22Rv1 (cell line): ENCODE data around the gene REG4.

ENCODE experiments used
- H3K27ac ChIP-seq: fragments of 450-650 bp; 2 replicates; pipeline ENCODE4 v1.5.1; 2017
- CTCF ChIP-seq: fragments of 450-650 bp; IDR thresholded peaks from 2 replicates; pipeline ENCODE4 v1.5.1; 2017; ENCODE audit warnings: mild to moderate bottlenecking
- ZFX ChIP-seq: fragments of 450-650 bp; IDR thresholded peaks from 2 replicates; pipeline ENCODE4 v1.6.1; 2017; ENCODE audit warnings: antibody characterized with exemption, borderline replicate concordance

REG4 gene

GRCh38 chr1:119771016-119771415 is 40.2 kb downstream of the REG4 start:
- H3K27ac ChIP-seq = no peak overlapping the region
- TF ChIP-seq ZFX = no peak
- TF ChIP-seq CTCF = no peak

- peak within 1 kb of the TSS; percentile 94 for H3K27ac ChIP-seq
- TF ChIP-seq CTCF = no peak
- TF ChIP-seq ZFX = no peak
Observed at GRCh38 chr1:119768778-119769177, 42.5 kb downstream of the REG4 start, which contains the start of gene HMGCS2. Gene HMGCS2 (minus strand): TSS chr1:119768905. CDS start chr1:119768844, 61 bp downstream.

- TF ChIP-seq CTCF (no peak), ZFX (no peak)
Observed at GRCh38 chr1:119767486-119767885, 43.8 kb downstream of the REG4 start.

DNA sequence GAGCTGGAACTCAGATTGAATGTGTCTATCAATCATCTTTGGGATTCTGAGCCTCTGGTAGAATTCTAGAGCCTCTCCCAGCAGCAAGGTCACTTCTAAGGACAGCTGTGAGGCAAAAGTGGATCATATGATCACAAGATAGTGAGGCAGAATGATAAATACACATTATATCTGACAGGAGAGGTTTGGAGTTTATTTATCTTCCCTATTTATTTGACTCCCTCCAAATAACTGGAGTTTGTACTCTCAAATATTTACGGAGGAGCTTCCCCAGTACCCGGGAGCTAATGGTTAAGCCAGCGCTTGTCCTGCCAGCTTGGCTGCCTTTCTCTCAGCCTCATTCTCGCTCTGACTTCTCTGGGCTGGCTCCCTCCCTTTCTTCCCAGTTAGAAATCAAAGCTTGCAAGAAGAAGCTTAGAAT is 44.9 kb downstream of the REG4 start:
- peak overlapping the region; percentile 94 for H3K27ac ChIP-seq
- TF ChIP-seq CTCF = no peak
- no peak for TF ChIP-seq ZFX

More at GRCh38 chr1:119767486-119767885, 43.8 kb downstream of the REG4 start:
- H3K27ac ChIP-seq = peak overlapping the region; percentile 94

- H3K27ac ChIP-seq = peak overlapping the region; percentile 94
- TF ChIP-seq ZFX = no peak
- no peak for TF ChIP-seq CTCF
Observed at GRCh38 chr1:119764220-119764619, 47.0 kb downstream of the REG4 start.

DNA sequence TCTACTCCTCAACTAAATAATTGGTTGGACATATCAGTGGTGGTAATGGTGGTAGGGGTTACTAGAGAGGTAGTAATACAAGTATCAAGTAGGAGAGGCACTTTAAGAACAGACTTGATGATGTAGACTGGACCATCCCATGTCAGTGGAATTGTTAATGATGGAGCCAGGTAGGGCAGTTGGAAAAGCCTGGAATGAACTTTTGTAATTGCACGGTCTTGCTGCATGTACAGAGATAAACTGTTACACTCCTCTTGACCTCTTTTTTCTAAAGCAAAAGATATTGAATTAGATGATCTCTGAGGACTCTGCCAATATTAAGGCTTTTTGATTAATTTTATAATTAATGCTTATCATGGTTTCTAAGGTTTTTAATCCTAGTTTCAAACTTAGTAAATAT is 48.3 kb downstream of the REG4 start:
- no peak for TF ChIP-seq CTCF
- TF ChIP-seq ZFX = no peak
- H3K27ac ChIP-seq = no peak overlapping the region

DNA sequence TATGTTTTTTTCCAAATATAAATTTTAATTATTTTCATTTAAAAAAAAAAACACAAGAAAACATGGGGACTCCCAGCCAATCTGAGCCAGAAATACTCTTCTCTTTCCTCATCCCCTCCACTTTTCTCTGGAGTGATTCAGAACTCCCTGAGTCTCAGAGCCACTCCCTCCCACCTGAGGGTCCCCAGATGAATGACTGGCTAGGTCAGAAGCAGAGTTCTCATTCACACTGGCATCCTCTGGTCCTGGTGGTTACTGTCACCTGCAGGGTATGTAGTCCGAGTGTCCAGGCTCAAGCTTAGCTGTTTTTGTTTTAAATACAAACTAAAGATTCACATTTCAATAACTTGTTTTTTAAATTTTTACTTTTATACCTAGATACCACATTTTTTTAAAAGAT is 48.9 kb downstream of the REG4 start:
- TF ChIP-seq CTCF (no peak), ZFX (no peak)
- H3K27ac ChIP-seq = no peak overlapping the region
